ENCODE data around the gene CHURC1. TPM values are rescaled to one million over a fixed set of nuclear protein-coding genes. Genes with fewer than 3 reads are reported as not detected.

Gene CHURC1
- total and polyA plus RNA-seq, 2 of the 13 experiments (the other 11 are each of a cell fraction or from before 2014, with no cell fraction given), result 41.1 to 74.4 TPM

GRCh38 chr14:64948612-64949210 is 34.5 kb downstream of the CHURC1 start (continued):
- TF ChIP-seq ZNF407 (CRISPR knock-in tag; IDR thresholded peaks at IDR 0.05; ENCODE audit: not compliant biosample characterization) (no peak), HDAC2 (CRISPR knock-in tag; IDR thresholded peaks at IDR 0.05) (no peak), ZNF7 (CRISPR knock-in tag; IDR thresholded peaks at IDR 0.05) (no peak), ZNF761 (CRISPR knock-in tag; conservative IDR thresholded peaks at IDR 0.05) (peak; percentile 71; the same call in 1 of the 2 replicates), KLF13 (CRISPR knock-in tag; IDR thresholded peaks at IDR 0.05) (no peak), PAXIP1 (CRISPR knock-in tag; conservative IDR thresholded peaks at IDR 0.05) (no peak; the same call in 1 of the 2 replicates), CEBPB (IDR thresholded peaks at IDR 0.05; ENCODE audit: borderline replicate concordance, low read depth, low read length) (no peak), ZNF850 (CRISPR knock-in tag; conservative IDR thresholded peaks at IDR 0.05) (no peak), STAG1 (CRISPR knock-in tag; IDR thresholded peaks at IDR 0.05) (no peak), ZNF619 (CRISPR knock-in tag; IDR thresholded peaks at IDR 0.05) (no peak), DNMT3B (CRISPR knock-in tag; conservative IDR thresholded peaks at IDR 0.05) (no peak), IRX3 (CRISPR knock-in tag; IDR thresholded peaks at IDR 0.05; ENCODE audit: borderline replicate concordance, low read depth) (no peak), MTF1 (CRISPR knock-in tag; IDR thresholded peaks at IDR 0.05) (no peak), TAF15 (IDR thresholded peaks at IDR 0.05; ENCODE audit: low read depth, low read length, poor library complexity, severe bottlenecking) (no peak)
- TF ChIP-seq, protein P1, sequence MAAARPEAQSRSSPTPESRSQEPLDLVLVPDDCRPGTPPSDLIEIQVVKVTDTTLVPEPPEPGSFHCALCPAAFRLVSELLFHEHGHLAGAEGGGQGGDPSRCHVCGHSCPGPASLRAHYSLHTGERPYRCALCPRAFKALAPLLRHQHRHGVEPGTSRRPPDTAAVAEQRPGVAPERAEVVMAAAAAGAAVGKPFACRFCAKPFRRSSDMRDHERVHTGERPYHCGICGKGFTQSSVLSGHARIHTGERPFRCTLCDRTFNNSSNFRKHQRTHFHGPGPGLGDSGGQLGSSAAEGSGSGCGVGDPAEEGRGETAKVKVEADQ (CRISPR knock-in tag; IDR thresholded peaks at IDR 0.05; ENCODE audit: borderline replicate concordance), result 0 out of 2 replicates have a peak, but pooled peaks have one; percentile 46
- TF ChIP-seq, protein P2, sequence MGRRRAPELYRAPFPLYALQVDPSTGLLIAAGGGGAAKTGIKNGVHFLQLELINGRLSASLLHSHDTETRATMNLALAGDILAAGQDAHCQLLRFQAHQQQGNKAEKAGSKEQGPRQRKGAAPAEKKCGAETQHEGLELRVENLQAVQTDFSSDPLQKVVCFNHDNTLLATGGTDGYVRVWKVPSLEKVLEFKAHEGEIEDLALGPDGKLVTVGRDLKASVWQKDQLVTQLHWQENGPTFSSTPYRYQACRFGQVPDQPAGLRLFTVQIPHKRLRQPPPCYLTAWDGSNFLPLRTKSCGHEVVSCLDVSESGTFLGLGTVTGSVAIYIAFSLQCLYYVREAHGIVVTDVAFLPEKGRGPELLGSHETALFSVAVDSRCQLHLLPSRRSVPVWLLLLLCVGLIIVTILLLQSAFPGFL (CRISPR knock-in tag; IDR thresholded peaks at IDR 0.05), result no peak
